HUDEP-2 (cell line): ENCODE measurements around the gene FANCI.

Source experiments
- DNase-seq, 76 experiments: peaks; one replicate each; lab custom pipeline; 2025; ENCODE audit not compliant: unreplicated experiment in 76 of 76; lab: John Stamatoyannopoulos, UW

Gene FANCI

GRCh38 chr15:89329329-89330084, 85.7 kb downstream of the FANCI start:
- no peak for DNase-seq

GRCh38 chr15:89330119-89330518, 86.3 kb downstream of the FANCI start:
- DNase-seq: no peak

- no peak for DNase-seq
Measured at GRCh38 chr15:89330881-89331595, 87.3 kb downstream of the FANCI start.

- peak in 12 of 76 experiments; percentile 4 to 28 (median 20) for DNase-seq
Measured at GRCh38 chr15:89332446-89332845, 88.7 kb downstream of the FANCI start.

- DNase-seq: no peak
Measured at GRCh38 chr15:89333011-89333860, 89.5 kb downstream of the FANCI start.

GRCh38 chr15:89333959-89334509, 90.3 kb downstream of the FANCI start:
- DNase-seq: peak in 8 of 76 experiments; percentile 36 to 68 (median 57)

- peak; percentile 75 to 100 (median 97) for DNase-seq
Measured at GRCh38 chr15:89334510-89335297, 90.9 kb downstream of the FANCI start, which contains the start of gene POLG. Gene POLG, minus strand, starts transcription at chr15:89334824. Its CDS starts 1,070 bp downstream, at chr15:89333754.

GRCh38 chr15:89335298-89336041, 91.7 kb downstream of the FANCI start:
- DNase-seq: no peak

GRCh38 chr15:89338036-89338435, 94.3 kb downstream of the FANCI start:
- no peak for DNase-seq

- DNase-seq: peak in 24 of 76 experiments; percentile 4 to 42 (median 14)
Measured at GRCh38 chr15:89340573-89340972, 96.8 kb downstream of the FANCI start.

- no peak for DNase-seq
Measured at GRCh38 chr15:89341316-89342005, 97.7 kb downstream of the FANCI start.

GRCh38 chr15:89342840-89343239, 99.1 kb downstream of the FANCI start:
- no peak for DNase-seq

- no peak for DNase-seq
Measured at GRCh38 chr15:89345248-89345647, 101.5 kb downstream of the FANCI start.

GRCh38 chr15:89346516-89347231, 102.9 kb downstream of the FANCI start:
- no peak for DNase-seq

GRCh38 chr15:89349206-89349558, 105.4 kb downstream of the FANCI start:
- no peak for DNase-seq

- no peak for DNase-seq
Measured at GRCh38 chr15:89352476-89352875, 108.7 kb downstream of the FANCI start.

- DNase-seq: no peak
Measured at GRCh38 chr15:89353991-89354390, 110.2 kb downstream of the FANCI start.
